GM06990 (cell line): Measurements from ENCODE around the gene P2RY8.
"Not testable (repeated sequence)": the region's sequence is repeated elsewhere in the genome, so short reads cannot be mapped to it uniquely, and the experiment has no call there.

Experiments
- DNase-seq: peaks from one replicate; pipeline ENCODE4 v3.0.0-alpha.2; 2011; ENCODE audit not compliant: insufficient read length; ENCODE audit errors: extremely low read depth
- H3K27me3 ChIP-seq: replicated peaks from 2 replicates; pipeline ENCODE4 v1.6.0; 2011; ENCODE audit warnings: low read length; ENCODE audit not compliant: control insufficient read depth, insufficient read depth
- H3K36me3 ChIP-seq: 2 replicates; pipeline ENCODE4 v1.5.1; 2011; ENCODE audit warnings: low read length; ENCODE audit not compliant: control insufficient read depth, insufficient read depth
- H3K4me3 ChIP-seq: replicated peaks from 2 replicates; pipeline ENCODE4 v1.5.1; 2011; ENCODE audit warnings: low read depth, mild to moderate bottlenecking, control low read depth, low read length
- TF ChIP-seq, protein P1 (sequence below): IDR thresholded peaks from 2 replicates; pipeline ENCODE4 v1.5.1; 2011; ENCODE audit warnings: low read length, control low read depth, mild to moderate bottlenecking, inconsistent platforms; ENCODE audit not compliant: insufficient read depth, poor library complexity, severe bottlenecking

The P2RY8 gene

DNA sequence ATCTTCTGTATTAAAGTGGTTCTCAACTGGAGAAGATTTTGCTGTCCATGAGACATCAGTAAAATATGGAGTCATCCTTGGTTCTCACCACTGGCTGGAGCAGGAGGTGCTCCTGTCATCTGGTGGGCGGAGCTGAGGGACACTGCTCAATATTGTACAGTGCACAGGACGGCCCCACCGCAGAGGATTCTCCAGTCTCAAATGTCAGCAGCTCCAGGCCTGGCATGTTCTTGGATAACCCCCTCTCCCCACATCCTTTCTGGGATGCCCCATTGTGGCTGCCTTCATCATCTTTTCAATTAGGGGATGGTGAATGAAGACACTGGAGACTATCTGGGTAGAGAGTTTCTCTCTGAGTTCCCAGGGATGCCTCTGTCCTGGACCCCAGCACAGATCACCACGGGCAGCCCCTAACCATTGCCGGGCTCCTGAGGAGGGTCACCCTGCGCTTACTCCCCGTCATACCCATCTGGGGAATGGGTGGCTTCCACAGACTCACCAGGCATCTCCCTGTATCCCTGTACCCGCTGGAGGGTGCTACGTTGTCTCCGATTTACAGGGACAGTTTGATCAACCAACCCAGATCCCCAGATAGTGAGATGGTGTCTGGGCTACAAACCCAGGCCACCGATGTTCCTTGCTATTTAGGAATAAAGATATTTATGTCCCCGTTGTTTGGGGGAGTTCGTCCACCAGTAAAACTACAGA, 21.9 kb upstream of the P2RY8 start:
- no peak for DNase-seq
- Histone ChIP-seq H3K27me3 (no peaks in the 10 kb centered on the region), H3K4me3 (no peak overlapping the region), H3K36me3 (no peaks in the 10 kb centered on the region)
- TF ChIP-seq, protein P1, sequence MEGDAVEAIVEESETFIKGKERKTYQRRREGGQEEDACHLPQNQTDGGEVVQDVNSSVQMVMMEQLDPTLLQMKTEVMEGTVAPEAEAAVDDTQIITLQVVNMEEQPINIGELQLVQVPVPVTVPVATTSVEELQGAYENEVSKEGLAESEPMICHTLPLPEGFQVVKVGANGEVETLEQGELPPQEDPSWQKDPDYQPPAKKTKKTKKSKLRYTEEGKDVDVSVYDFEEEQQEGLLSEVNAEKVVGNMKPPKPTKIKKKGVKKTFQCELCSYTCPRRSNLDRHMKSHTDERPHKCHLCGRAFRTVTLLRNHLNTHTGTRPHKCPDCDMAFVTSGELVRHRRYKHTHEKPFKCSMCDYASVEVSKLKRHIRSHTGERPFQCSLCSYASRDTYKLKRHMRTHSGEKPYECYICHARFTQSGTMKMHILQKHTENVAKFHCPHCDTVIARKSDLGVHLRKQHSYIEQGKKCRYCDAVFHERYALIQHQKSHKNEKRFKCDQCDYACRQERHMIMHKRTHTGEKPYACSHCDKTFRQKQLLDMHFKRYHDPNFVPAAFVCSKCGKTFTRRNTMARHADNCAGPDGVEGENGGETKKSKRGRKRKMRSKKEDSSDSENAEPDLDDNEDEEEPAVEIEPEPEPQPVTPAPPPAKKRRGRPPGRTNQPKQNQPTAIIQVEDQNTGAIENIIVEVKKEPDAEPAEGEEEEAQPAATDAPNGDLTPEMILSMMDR, result no peak

- not testable (repeated sequence) for DNase-seq, H3K36me3 ChIP-seq, H3K27me3 ChIP-seq, H3K4me3 ChIP-seq
These were observed 20.5 kb upstream of the P2RY8 start for GRCh38 chrX:1557442-1557841.

DNA sequence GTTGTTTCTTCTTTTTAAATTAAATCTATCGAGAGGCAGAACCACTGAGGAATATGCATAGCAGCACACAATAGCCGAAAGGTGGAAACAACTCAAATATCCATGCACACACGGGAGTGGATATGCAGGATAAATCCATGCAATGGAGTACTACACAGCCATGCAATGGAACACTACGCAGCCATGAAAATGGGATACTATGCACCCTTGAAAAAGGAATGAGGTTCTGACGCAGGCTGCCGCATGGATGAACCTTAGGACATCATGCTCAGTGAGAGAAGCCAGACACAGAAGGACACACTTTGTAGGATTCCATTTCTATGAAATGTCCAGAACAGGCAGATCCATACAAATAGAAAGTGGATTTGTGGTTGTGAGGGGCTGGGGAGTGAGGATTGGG, 18.4 kb upstream of the P2RY8 start:
- Histone ChIP-seq H3K27me3 (no peaks in the 10 kb centered on the region), H3K36me3 (no peaks in the 10 kb centered on the region), H3K4me3 (no peak overlapping the region)
- TF ChIP-seq, protein P1, result no peak
- no peak for DNase-seq

DNA sequence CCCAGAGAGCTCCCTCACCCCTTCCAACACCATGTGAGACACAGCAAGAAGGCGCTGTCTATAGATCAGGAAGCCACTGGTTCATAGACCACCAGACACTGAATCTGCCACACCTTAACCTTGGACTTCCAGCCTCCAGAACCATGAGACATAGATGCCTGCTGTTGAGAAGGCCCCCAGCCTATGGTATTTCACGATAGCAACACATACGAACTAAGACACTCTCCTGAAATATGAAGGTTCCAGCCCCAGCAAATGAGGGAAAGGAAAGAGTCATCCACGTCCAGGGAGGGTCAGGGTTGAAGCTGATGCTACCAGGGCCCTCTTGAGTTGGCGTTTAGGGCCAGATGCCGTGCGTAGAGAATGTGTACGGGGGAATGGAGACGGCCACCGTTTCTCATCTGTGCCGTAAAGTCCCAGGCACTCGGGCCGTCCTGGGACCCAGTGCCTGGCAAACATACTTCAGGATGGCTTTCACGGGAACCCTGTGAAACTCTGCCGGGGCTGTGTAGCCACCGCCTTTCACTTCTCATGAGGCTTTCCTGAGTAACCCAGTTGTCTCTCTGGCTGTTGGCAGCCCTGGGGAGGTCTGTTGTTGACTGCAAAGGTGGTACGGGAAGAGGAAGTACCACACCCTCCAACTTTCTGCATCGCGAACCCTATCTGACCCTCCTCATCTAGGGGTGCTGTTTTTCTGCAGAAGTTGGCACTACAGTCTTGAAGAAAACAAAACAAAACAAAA, 17.7 kb upstream of the P2RY8 start:
- H3K36me3 ChIP-seq, result no peaks in the 10 kb centered on the region
- H3K4me3 ChIP-seq, result no peak overlapping the region
- TF ChIP-seq, protein P1, result no peak
- no peak for DNase-seq
- no peaks in the 10 kb centered on the region for H3K27me3 ChIP-seq

DNA sequence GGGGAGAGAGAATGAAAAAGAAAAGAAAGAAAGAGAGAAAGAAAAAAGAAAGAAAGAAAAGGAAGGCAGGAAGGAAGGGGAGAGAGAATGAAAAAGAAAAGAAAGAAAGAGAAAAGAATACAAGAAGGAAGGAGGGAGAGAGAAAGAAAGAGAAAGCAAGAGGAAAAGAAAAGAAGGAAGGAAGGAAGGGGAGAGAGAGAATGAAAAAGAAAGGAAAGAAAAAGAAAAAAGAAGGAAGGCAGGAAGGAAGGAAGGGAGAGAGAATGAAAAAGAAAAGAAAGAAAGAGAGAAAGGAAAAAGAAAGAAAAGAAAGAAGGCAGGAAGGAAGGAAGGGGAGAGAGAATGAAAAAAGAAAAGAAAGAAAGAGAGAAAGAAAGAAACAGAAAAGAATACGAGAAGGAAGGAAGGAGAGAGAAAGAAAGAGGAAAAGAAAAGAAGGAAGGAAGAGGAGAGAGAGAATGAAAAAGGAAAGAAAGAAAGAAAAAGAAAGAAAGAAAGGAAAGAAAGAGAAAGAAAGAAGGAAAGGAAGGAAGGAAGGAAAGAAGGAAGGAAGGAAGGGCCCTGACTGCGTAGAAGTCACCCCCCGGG, 15.1 kb upstream of the P2RY8 start:
- DNase-seq, result no peak
- Histone ChIP-seq H3K27me3 (no peaks in the 10 kb centered on the region), H3K4me3 (no peak overlapping the region), H3K36me3 (no peaks in the 10 kb centered on the region)
- TF ChIP-seq, protein P1, result no peak

GRCh38 chrX:1546691-1547251, 9.8 kb upstream of the P2RY8 start:
- H3K27me3 ChIP-seq, result no peaks in the 10 kb centered on the region
- H3K36me3 ChIP-seq, result no peaks in the 10 kb centered on the region
- TF ChIP-seq, protein P1, result no peak
- no peak for DNase-seq
- no peak overlapping the region for H3K4me3 ChIP-seq
